GM23338 (cell line): ENCODE data around the gene PLOD3. TPM values are rescaled to one million over a fixed set of nuclear protein-coding genes. Genes with fewer than 3 reads are reported as not detected.
"Not testable (repeated sequence)": the region's sequence is repeated elsewhere in the genome, so short reads cannot be mapped to it uniquely, and the experiment has no call there.

Experiments
- ATAC-seq: fragments of 200-7000 bp; cut with Tn5 transposase; 3 replicates; pipeline ENCODE4 v1.9.1; 2020
- DNase-seq: peaks from one replicate; pipeline ENCODE4 v3.0.0-alpha.2; 2015; ENCODE audit warnings: low spot score
- H2AFZ ChIP-seq: fragments of 200-600 bp; sonication (generic); 2 replicates; pipeline ENCODE4 v1.8.0; 2016; ENCODE audit warnings: antibody characterized with exemption, mild to moderate bottlenecking, moderate library complexity
- H3F3A ChIP-seq: fragments of 200-600 bp; sonication (generic); replicated peaks from 2 replicates; pipeline ENCODE4 v1.8.0; 2017; ENCODE audit warnings: antibody characterized with exemption, mixed run types, low read depth
- H3K27ac ChIP-seq: fragments of 200-600 bp; sonication (generic); 2 replicates; pipeline ENCODE4 v1.6.1; 2016; ENCODE audit warnings: low read depth
- H3K27me3 ChIP-seq: fragments of 200-600 bp; sonication (generic); 2 replicates; pipeline ENCODE4 v1.8.0; 2016; ENCODE audit warnings: mild to moderate bottlenecking, mixed run types, moderate library complexity; ENCODE audit not compliant: insufficient read depth
- H3K36me3 ChIP-seq: fragments of 200-600 bp; sonication (generic); 2 replicates; pipeline ENCODE4 v1.8.0; 2016; ENCODE audit warnings: mild to moderate bottlenecking; ENCODE audit not compliant: insufficient read depth
- H3K4me1 ChIP-seq: fragments of 200-600 bp; sonication (generic); 2 replicates; pipeline ENCODE4 v1.8.0; 2016; ENCODE audit warnings: mild to moderate bottlenecking, moderate library complexity; ENCODE audit not compliant: insufficient read depth
- H3K4me2 ChIP-seq: fragments of 200-600 bp; sonication (generic); 2 replicates; pipeline ENCODE4 v1.7.1; 2017; ENCODE audit warnings: mixed run types
- H3K4me3 ChIP-seq: fragments of 200-600 bp; sonication (generic); 2 replicates; pipeline ENCODE4 v1.6.1; 2016; ENCODE audit warnings: mixed run types
- H3K79me2 ChIP-seq: fragments of 200-600 bp; sonication (generic); replicated peaks from 2 replicates; pipeline ENCODE4 v1.8.0; 2017; ENCODE audit warnings: mild to moderate bottlenecking; ENCODE audit not compliant: insufficient read depth
- H3K9me2 ChIP-seq: fragments of 200-600 bp; sonication (generic); 2 replicates; pipeline ENCODE4 v1.8.0; 2017; ENCODE audit not compliant: insufficient read depth
- H4K20me1 ChIP-seq: fragments of 200-600 bp; sonication (generic); replicated peaks from 2 replicates; pipeline ENCODE4 v1.8.0; 2017; ENCODE audit warnings: mild to moderate bottlenecking; ENCODE audit not compliant: insufficient read depth
- H3K27ac Mint-ChIP-seq: 2 replicates; pipeline ENCODE4 v1.8.0; 2020; ENCODE audit warnings: inconsistent platforms, mild to moderate bottlenecking, moderate library complexity, mixed read lengths
- H3K27me3 Mint-ChIP-seq: 3 replicates; pipeline ENCODE4 v1.8.0; 2022; ENCODE audit warnings: low read depth, mild to moderate bottlenecking, moderate library complexity, mixed read lengths, inconsistent platforms; ENCODE audit not compliant: insufficient read depth, poor library complexity
- H3K36me3 Mint-ChIP-seq: 3 replicates; pipeline ENCODE4 v1.8.0; 2021; ENCODE audit warnings: low read depth, mild to moderate bottlenecking, inconsistent platforms, moderate library complexity, mixed read lengths
- H3K4me1 Mint-ChIP-seq: 3 replicates; pipeline ENCODE4 v1.8.0; 2020; ENCODE audit warnings: mild to moderate bottlenecking, inconsistent platforms, mixed read lengths
- H3K4me3 Mint-ChIP-seq: 3 replicates; pipeline ENCODE4 v1.8.0; 2021; ENCODE audit warnings: moderate library complexity, mild to moderate bottlenecking, inconsistent platforms, mixed read lengths
- H3K9me3 Mint-ChIP-seq: 3 replicates; pipeline ENCODE4 v1.8.0; 2020; ENCODE audit warnings: moderate library complexity, mild to moderate bottlenecking, inconsistent platforms, mixed read lengths
- CTCF ChIP-seq, 2 experiments: fragments of 200-600 bp in 1 of 2; sonication (generic) in 1 of 2; conservative IDR thresholded peaks; 2 replicates each; pipeline versions ENCODE4 v1.5.1 to v1.6.1; 2016 to 2017; ENCODE audit warnings: antibody characterized with exemption in 2 of 2, low read depth in 2 of 2, mild to moderate bottlenecking in 2 of 2, moderate library complexity in 1 of 2
- EZH2 ChIP-seq: fragments of 200-600 bp; sonication (generic); IDR thresholded peaks from one replicate; pipeline ENCODE4 v1.8.0; 2017; ENCODE audit warnings: antibody characterized with exemption, mild to moderate bottlenecking, low read depth; ENCODE audit not compliant: unreplicated experiment
- EZH2phosphoT487 ChIP-seq: fragments of 200-600 bp; sonication (generic); IDR thresholded peaks from one replicate; pipeline ENCODE4 v1.8.1; 2018; ENCODE audit warnings: antibody characterized with exemption; ENCODE audit not compliant: unreplicated experiment
- POLR2AphosphoS5 ChIP-seq: IDR thresholded peaks from 2 replicates; pipeline ENCODE4 v1.6.1; 2016; ENCODE audit warnings: antibody characterized with exemption, low read depth
- REST ChIP-seq: IDR thresholded peaks from one replicate; pipeline ENCODE4 v1.6.1; 2018; ENCODE audit warnings: antibody characterized with exemption; ENCODE audit not compliant: unreplicated experiment
- ZNF331 ChIP-seq: fragments of 250-450 bp; sonication (Bioruptor Pico); IDR thresholded peaks from 2 replicates; pipeline ENCODE4 v1.5.0; 2020; ENCODE audit warnings: low read depth, mild to moderate bottlenecking, moderate library complexity
- ZNF462 ChIP-seq: fragments of 250-450 bp; sonication (Bioruptor Pico); IDR thresholded peaks from 2 replicates; pipeline ENCODE4 v1.5.0; 2020; ENCODE audit warnings: mild to moderate bottlenecking, moderate library complexity
- polyA plus RNA-seq: library from polyadenylated mRNA; unstranded; fragments of >200 nt; fragmentation: Nextera tagmentation; extraction: Ambion mirVana; gene quantifications from 2 replicates; pipeline ENCODE4 v1.2.1, GENCODE V29; 2016
- total RNA-seq: library from RNA; depleted of rRNA; stranded (reverse); fragments of >200 nt; shearing (Covaris generic); gene quantifications from 2 replicates; pipeline ENCODE4 v1.2.3, GENCODE V29; 2014

Gene PLOD3
- total and polyA plus RNA-seq, 2 experiments from 2014 or later = 35.2 to 40.7 TPM

GRCh38 chr7:101200504-101200861 lies 16.9 kb downstream of the PLOD3 start (continued):
- TF ChIP-seq REST (no peak), EZH2 (no peak), POLR2AphosphoS5 (no peak), EZH2phosphoT487 (no peak), CTCF (conservative IDR thresholded peaks at IDR 0.05; ENCODE audit: low read depth in 2 of 2) (no peak), ZNF331 (no peak)

- H3K9me2 ChIP-seq, H3F3A ChIP-seq, H3K4me3 Mint-ChIP-seq, H3K36me3 ChIP-seq, H3K9me3 Mint-ChIP-seq, H3K4me2 ChIP-seq, H4K20me1 ChIP-seq, H2AFZ ChIP-seq, H3K27ac ChIP-seq, H3K27ac Mint-ChIP-seq, H3K36me3 Mint-ChIP-seq, H3K79me2 ChIP-seq, ATAC-seq, DNase-seq, H3K4me3 ChIP-seq: not testable (repeated sequence)
- H3K4me1 Mint-ChIP-seq = peaks cover 18% of the 10 kb centered on the region
- H3K4me1 ChIP-seq = peaks cover 16% of the 10 kb centered on the region
- H3K27me3 ChIP-seq = peaks cover 25% of the 10 kb centered on the region
- H3K27me3 Mint-ChIP-seq = peaks cover 20% of the 10 kb centered on the region
Observed at GRCh38 chr7:101199522-101199921, 17.9 kb downstream of the PLOD3 start.

- Histone ChIP-seq H4K20me1 (no peaks in the 10 kb centered on the region), H3K27ac (no peak overlapping the region), H3K79me2 (no peaks in the 10 kb centered on the region), H3K36me3 (no peaks in the 10 kb centered on the region), H3K4me2 (0 out of 2 replicates have a peak overlapping the region, but pooled peaks have one; percentile 14), H3K4me3 (no peak overlapping the region), H2AFZ (peak overlapping the region; percentile 59; the same call in 1 of the 2 replicates), H3K9me2 (no peaks in the 10 kb centered on the region), H3K27me3 (peaks cover 25% of the 10 kb centered on the region), H3K4me1 (peaks cover 16% of the 10 kb centered on the region), H3F3A (peaks cover 9% of the 10 kb centered on the region)
- peaks cover 20% of the 10 kb centered on the region for H3K27me3 Mint-ChIP-seq
- no peak for DNase-seq
- H3K27ac Mint-ChIP-seq = no peak overlapping the region
- no peak for ATAC-seq
- H3K4me1 Mint-ChIP-seq = peaks cover 18% of the 10 kb centered on the region
- no peaks in the 10 kb centered on the region for H3K36me3 Mint-ChIP-seq
- no peaks in the 10 kb centered on the region for H3K9me3 Mint-ChIP-seq
- H3K4me3 Mint-ChIP-seq = no peak overlapping the region
- TF ChIP-seq CTCF (conservative IDR thresholded peaks at IDR 0.05; ENCODE audit: low read depth in 2 of 2) (no peak), ZNF462 (no peak)
Observed at GRCh38 chr7:101198476-101198875, 18.9 kb downstream of the PLOD3 start.
